Right atrium auricular region (tissue), 2 donors: ENCODE results near the gene ERICH3. TPM values are rescaled to one million over a fixed set of nuclear protein-coding genes. Genes with fewer than 3 reads are reported as not detected.

ENCODE experiments used
- DNase-seq: peaks from one replicate; pipeline ENCODE4 v3.0.0-alpha.2; 2019; ENCODE audit warnings: low spot score
- H3K27ac ChIP-seq, 2 donors: fragments of 200-600 bp; sonication (generic); 1 replicate in 1 of 2; 2 replicates in 1 of 2; pipeline ENCODE4 v1.5.1; 2016 to 2019
- H3K27me3 ChIP-seq, 2 donors: fragments of 200-600 bp; sonication (generic); one replicate each; pipeline versions ENCODE4 v1.5.1 to v1.6.0; 2017 to 2019
- H3K36me3 ChIP-seq: fragments of 200-600 bp; sonication (generic); one replicate; pipeline ENCODE4 v1.5.1; 2016
- H3K4me1 ChIP-seq, 2 donors: fragments of 200-600 bp; sonication (generic); one replicate each; pipeline versions ENCODE4 v1.5.1 to v1.6.0; 2017 to 2019
- H3K4me3 ChIP-seq, 2 donors: fragments of 200-600 bp; sonication (generic); 1 replicate in 1 of 2; 2 replicates in 1 of 2; pipeline ENCODE4 v1.5.1; 2017 to 2019; ENCODE audit warnings: mild to moderate bottlenecking in 1 of 2, moderate library complexity in 1 of 2
- H3K9me3 ChIP-seq, 2 donors: fragments of 200-600 bp; sonication (generic); one replicate each; pipeline ENCODE4 v1.5.1; 2019
- CTCF ChIP-seq, 2 donors: fragments of 200-600 bp; sonication (generic); IDR thresholded peaks; one replicate each; pipeline ENCODE4 v1.5.1; 2019; ENCODE audit warnings: antibody characterized with exemption in 2 of 2
- total RNA-seq, 2 donors: library from RNA; depleted of rRNA; stranded (reverse); fragments of >200 nt; gene quantifications; one replicate each; pipeline ENCODE4 v1.1.0, GENCODE V29; 2016

Gene ERICH3
- total RNA-seq, 2 donors from 2014 or later: 0.07 TPM; not detected in 1

- H3K4me3 ChIP-seq: no peak overlapping the region
- H3K36me3 ChIP-seq: no peaks in the 10 kb centered on the region
- TF ChIP-seq CTCF (IDR thresholded peaks at IDR 0.05): no peak
- no peak for DNase-seq
- H3K9me3 ChIP-seq: no peaks in the 10 kb centered on the region
- H3K4me1 ChIP-seq: no peaks in the 10 kb centered on the region
- no peaks in the 10 kb centered on the region for H3K27me3 ChIP-seq
- H3K27ac ChIP-seq: no peak overlapping the region
Observed at GRCh38 chr1:74618974-74619373, 54.6 kb downstream of the ERICH3 start.

- Histone ChIP-seq H3K36me3 (no peaks in the 10 kb centered on the region), H3K9me3 (no peaks in the 10 kb centered on the region), H3K4me1 (no peaks in the 10 kb centered on the region), H3K4me3 (no peak overlapping the region), H3K27ac (no peak overlapping the region), H3K27me3 (no peaks in the 10 kb centered on the region)
- no peak for TF ChIP-seq CTCF (IDR thresholded peaks at IDR 0.05)
- no peak for DNase-seq
Observed at GRCh38 chr1:74613894-74614293, 59.7 kb downstream of the ERICH3 start.

- Histone ChIP-seq H3K4me3 (no peak overlapping the region), H3K27me3 (no peaks in the 10 kb centered on the region), H3K4me1 (no peaks in the 10 kb centered on the region), H3K9me3 (no peaks in the 10 kb centered on the region), H3K36me3 (no peaks in the 10 kb centered on the region), H3K27ac (no peak overlapping the region)
- DNase-seq: no peak
- TF ChIP-seq CTCF (IDR thresholded peaks at IDR 0.05): no peak
Observed at GRCh38 chr1:74611887-74612286, 61.7 kb downstream of the ERICH3 start.

- no peaks in the 10 kb centered on the region for H3K36me3 ChIP-seq
- H3K4me3 ChIP-seq: no peak overlapping the region
Observed at GRCh38 chr1:74610961-74611360, 62.6 kb downstream of the ERICH3 start.

GRCh38 chr1:74609810-74610371 is 63.7 kb downstream of the ERICH3 start:
- no peak for TF ChIP-seq CTCF (IDR thresholded peaks at IDR 0.05)
- H3K4me1 ChIP-seq: no peaks in the 10 kb centered on the region
- H3K36me3 ChIP-seq: no peaks in the 10 kb centered on the region
- no peaks in the 10 kb centered on the region for H3K9me3 ChIP-seq
- no peak overlapping the region for H3K4me3 ChIP-seq
- H3K27me3 ChIP-seq: no peaks in the 10 kb centered on the region
- no peak for DNase-seq
- no peak overlapping the region for H3K27ac ChIP-seq

More at GRCh38 chr1:74610961-74611360, 62.6 kb downstream of the ERICH3 start:
- no peak for DNase-seq
- Histone ChIP-seq H3K4me1 (no peaks in the 10 kb centered on the region), H3K27me3 (no peaks in the 10 kb centered on the region), H3K9me3 (no peaks in the 10 kb centered on the region), H3K27ac (no peak overlapping the region)
- TF ChIP-seq CTCF (IDR thresholded peaks at IDR 0.05): no peak

- Histone ChIP-seq H3K27me3 (no peaks in the 10 kb centered on the region), H3K36me3 (no peaks in the 10 kb centered on the region), H3K27ac (no peak overlapping the region), H3K4me3 (no peak overlapping the region), H3K9me3 (no peaks in the 10 kb centered on the region), H3K4me1 (no peaks in the 10 kb centered on the region)
- no peak for DNase-seq
- TF ChIP-seq CTCF (IDR thresholded peaks at IDR 0.05): no peak
Observed at GRCh38 chr1:74596717-74597116, 76.9 kb downstream of the ERICH3 start.
